Measurements from ENCODE around the gene ARHGAP27.

Gene ARHGAP27

GRCh38 chr17:45361451-45361850 is 71.2 kb downstream of the ARHGAP27 start:
- no peak for TF ChIP-seq CTCF (IDR thresholded peaks at IDR 0.05)

GRCh38 chr17:45357364-45357997 is 75.2 kb downstream of the ARHGAP27 start:
- no peak for TF ChIP-seq CTCF (IDR thresholded peaks at IDR 0.05)

- no peak for TF ChIP-seq CTCF (IDR thresholded peaks at IDR 0.05)
Measured at GRCh38 chr17:45355087-45355486, 77.6 kb downstream of the ARHGAP27 start.

DNA sequence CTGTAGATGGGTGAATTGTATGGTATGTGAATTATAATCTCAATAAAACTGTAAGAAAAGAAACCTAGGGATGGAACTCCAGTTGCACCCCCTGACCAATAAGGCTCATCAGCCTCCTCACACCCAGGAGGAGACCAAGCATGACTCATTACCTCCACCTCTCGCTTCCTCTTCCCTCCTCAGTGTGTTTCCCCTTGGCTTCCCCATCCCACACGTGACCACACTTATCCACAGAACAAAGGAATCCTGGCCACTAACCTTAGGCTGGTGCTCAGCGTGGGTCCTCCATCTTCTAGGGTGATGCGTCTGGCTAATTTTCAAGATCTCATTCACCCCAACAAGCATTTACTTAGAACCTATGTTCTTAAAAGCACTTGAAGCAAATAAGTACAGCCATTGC is 79.6 kb downstream of the ARHGAP27 start:
- no peak for TF ChIP-seq CTCF (IDR thresholded peaks at IDR 0.05)

DNA sequence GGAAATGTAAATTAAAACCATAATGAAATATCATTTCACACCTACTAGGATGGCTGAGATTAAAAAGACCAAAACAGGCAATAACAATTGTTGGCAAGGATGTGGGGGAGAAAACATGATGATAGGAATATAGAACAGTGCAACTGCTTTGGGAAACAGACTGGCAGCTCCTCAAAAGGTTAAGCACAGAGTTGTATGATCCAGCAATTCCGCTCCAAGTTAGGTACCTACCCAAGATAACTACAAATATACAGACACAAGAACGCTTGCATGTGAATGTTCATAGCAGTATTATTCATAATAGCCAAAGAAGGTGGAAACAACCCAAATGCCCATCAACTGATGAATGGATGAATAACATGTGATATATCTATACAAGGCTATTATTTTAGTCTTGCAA is 80.8 kb downstream of the ARHGAP27 start:
- no peak for TF ChIP-seq CTCF (IDR thresholded peaks at IDR 0.05)

- no peak for TF ChIP-seq CTCF (IDR thresholded peaks at IDR 0.05)
Measured at GRCh38 chr17:45347444-45347843, 85.2 kb downstream of the ARHGAP27 start.

GRCh38 chr17:45346216-45347015 is 86.3 kb downstream of the ARHGAP27 start:
- TF ChIP-seq CTCF (IDR thresholded peaks at IDR 0.05) = no peak

Data from LNCAP (cell line).